ENCODE results near the gene GNAS. TPM values are rescaled to one million over a fixed set of nuclear protein-coding genes. Genes with fewer than 3 reads are reported as not detected.

Gene GNAS
- total and polyA plus RNA-seq, 12 donors, result 1,348 to 5,181 (median 1,783) TPM

- TF ChIP-seq, protein P1, sequence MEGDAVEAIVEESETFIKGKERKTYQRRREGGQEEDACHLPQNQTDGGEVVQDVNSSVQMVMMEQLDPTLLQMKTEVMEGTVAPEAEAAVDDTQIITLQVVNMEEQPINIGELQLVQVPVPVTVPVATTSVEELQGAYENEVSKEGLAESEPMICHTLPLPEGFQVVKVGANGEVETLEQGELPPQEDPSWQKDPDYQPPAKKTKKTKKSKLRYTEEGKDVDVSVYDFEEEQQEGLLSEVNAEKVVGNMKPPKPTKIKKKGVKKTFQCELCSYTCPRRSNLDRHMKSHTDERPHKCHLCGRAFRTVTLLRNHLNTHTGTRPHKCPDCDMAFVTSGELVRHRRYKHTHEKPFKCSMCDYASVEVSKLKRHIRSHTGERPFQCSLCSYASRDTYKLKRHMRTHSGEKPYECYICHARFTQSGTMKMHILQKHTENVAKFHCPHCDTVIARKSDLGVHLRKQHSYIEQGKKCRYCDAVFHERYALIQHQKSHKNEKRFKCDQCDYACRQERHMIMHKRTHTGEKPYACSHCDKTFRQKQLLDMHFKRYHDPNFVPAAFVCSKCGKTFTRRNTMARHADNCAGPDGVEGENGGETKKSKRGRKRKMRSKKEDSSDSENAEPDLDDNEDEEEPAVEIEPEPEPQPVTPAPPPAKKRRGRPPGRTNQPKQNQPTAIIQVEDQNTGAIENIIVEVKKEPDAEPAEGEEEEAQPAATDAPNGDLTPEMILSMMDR (IDR thresholded peaks at IDR 0.05), result no peak
- 49 to 56% methylated on average over 7 of the region's 7 CpGs for WGBS, 2 donors
- Histone ChIP-seq H3K9me3 (no peaks in the 10 kb centered on the region), H3K27me3 (no peaks in the 10 kb centered on the region), H3K4me3 (no peak overlapping the region), H3K36me3 (peaks cover 0 to 95% (median 26%) of the 10 kb centered on the region in 9 donors), H3K27ac (no peak overlapping the region), H3K4me1 (peaks cover 21 to 100% (median 77%) of the 10 kb centered on the region in 9 donors)
- DNase-seq (no peak), ATAC-seq (no peak)
- intact Hi-C loops (cut with DNase I), result no loop called here
Observed at GRCh38 chr20:58900397-58900796, 47.9 kb downstream of the GNAS start.

- ATAC-seq (no peak), DNase-seq (no peak)
- intact Hi-C loops (cut with DNase I), result no loop called here
- no peaks in the 10 kb centered on the region for H3K9me3 ChIP-seq
- no peak overlapping the region for H3K4me3 ChIP-seq
- peaks cover 0 to 97% (median 36%) of the 10 kb centered on the region in 9 donors for H3K36me3 ChIP-seq
- WGBS, 2 donors, result 59 to 64% methylated on average over 19 of the region's 19 CpGs
- peaks cover 20 to 100% (median 72%) of the 10 kb centered on the region in 9 donors for H3K4me1 ChIP-seq
- peak overlapping the region in 2 of 10 donors; percentile 11 to 28 for H3K27ac ChIP-seq
- TF ChIP-seq, protein P1 (IDR thresholded peaks at IDR 0.05), result no peak
- H3K27me3 ChIP-seq, result no peaks in the 10 kb centered on the region
Observed at GRCh38 chr20:58901488-58902402, 49.2 kb downstream of the GNAS start.

- Histone ChIP-seq H3K4me3 (no peak overlapping the region), H3K4me1 (peaks cover 12 to 100% (median 69%) of the 10 kb centered on the region in 9 donors), H3K27me3 (no peaks in the 10 kb centered on the region), H3K27ac (peak overlapping the region in 1 of 10 donors; percentile 90), H3K36me3 (peaks cover 0 to 95% (median 31%) of the 10 kb centered on the region in 9 donors), H3K9me3 (no peaks in the 10 kb centered on the region)
- DNase-seq, result no peak
- 62 to 64% methylated on average over 9 of the region's 9 CpGs for WGBS, 2 donors
- no peak for ATAC-seq
- TF ChIP-seq, protein P1 (IDR thresholded peaks at IDR 0.05), result no peak
- intact Hi-C loops (cut with DNase I), result no loop called here
Observed at GRCh38 chr20:58903614-58904013, 51.1 kb downstream of the GNAS start.

- TF ChIP-seq, protein P1 (IDR thresholded peaks at IDR 0.05), result no peak
Observed at GRCh38 chr20:58905236-58905635, 52.7 kb downstream of the GNAS start.

More at GRCh38 chr20:58905236-58905635, 52.7 kb downstream of the GNAS start:
- Histone ChIP-seq H3K9me3 (no peaks in the 10 kb centered on the region), H3K4me3 (no peak overlapping the region), H3K27me3 (no peaks in the 10 kb centered on the region), H3K4me1 (peaks cover 16 to 100% (median 68%) of the 10 kb centered on the region in 9 donors), H3K36me3 (peaks cover 0 to 95% (median 45%) of the 10 kb centered on the region in 9 donors), H3K27ac (peak overlapping the region in 4 of 10 donors; percentile 13 to 93 (median 90))
- ATAC-seq (no peak), DNase-seq (no peak)
- intact Hi-C loops (cut with DNase I), result loop anchor here in 4 of 10 donors (5.0 kb wide), 2 partner anchors 77 to 127 kb away; partner anchors contain the start of genes ATP5F1E (in 3 of the 4) and NELFCD (in 1 of the 4)
- 72 to 75% methylated on average over 6 of the region's 6 CpGs for WGBS, 2 donors

All from heart right ventricle (tissue), 16 donors.